SK-N-DZ (cell line): ENCODE results near the gene COX7A2L. TPM values are rescaled to one million over a fixed set of nuclear protein-coding genes. Genes with fewer than 3 reads are reported as not detected.
"Not testable (repeated sequence)": the region's sequence is repeated elsewhere in the genome, so short reads cannot be mapped to it uniquely, and the experiment has no call there.

Source experiments
- DNase-seq: peaks from one replicate; pipeline ENCODE4 v3.0.0-alpha.2; 2015; ENCODE audit warnings: low spot score
- polyA plus RNA-seq, 2 experiments: library from polyadenylated mRNA; depleted of rRNA; stranded (reverse); fragments of >200 nt; gene quantifications; 2 replicates each; pipeline ENCODE4 v1.2.3, GENCODE V29; 2014

The COX7A2L gene, protein sequence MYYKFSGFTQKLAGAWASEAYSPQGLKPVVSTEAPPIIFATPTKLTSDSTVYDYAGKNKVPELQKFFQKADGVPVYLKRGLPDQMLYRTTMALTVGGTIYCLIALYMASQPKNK
- polyA plus RNA-seq (2014; cell fraction: cytosol; rRNA removed) = 209 and 225 TPM in 2 replicates
- polyA plus RNA-seq (2014; cell fraction: nucleus; rRNA removed) = 111 and 136 TPM in 2 replicates

DNA sequence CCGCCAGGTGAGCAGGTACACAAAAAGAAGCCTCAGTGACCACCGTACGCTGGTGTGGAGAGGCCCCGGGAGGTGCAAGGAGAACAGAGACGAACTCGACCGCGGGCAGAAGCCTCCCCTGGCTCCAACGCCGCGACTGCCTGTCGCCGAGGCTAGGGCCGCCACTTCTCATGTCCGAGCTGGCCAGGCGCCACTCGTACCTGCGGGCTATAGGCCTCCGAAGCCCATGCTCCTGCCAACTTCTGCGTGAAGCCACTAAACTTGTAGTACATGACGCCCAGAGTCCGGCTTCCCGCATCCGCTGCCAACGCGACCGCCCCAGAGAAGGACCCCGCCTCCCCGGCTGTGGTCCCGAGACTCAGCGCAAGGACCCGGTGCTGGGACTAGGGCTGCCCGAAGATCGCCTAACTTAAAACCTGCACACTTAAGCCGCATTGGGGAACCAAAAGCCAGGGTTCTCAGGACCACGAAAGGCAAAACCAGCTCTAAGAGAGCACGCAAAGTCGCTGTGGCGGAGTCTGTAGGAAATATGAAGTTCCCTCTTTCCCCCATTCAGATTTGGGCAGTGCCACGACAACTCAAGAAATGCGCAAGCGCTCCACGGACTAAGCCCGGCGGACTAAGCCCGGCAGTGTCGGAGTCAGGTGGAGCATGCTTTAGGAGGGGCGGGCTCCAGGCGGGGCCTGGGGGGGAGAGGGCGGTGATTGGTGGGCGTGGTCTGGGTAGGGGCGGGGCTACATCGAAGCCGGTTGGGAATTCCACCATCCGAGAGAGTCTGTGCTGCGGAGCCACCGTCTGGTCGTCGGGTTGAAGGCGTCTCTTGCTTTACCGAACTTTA is at the start of gene COX7A2L:
Gene COX7A2L, minus strand, starts transcription at position 328 of the 838 bp plus-strand sequence. Its CDS starts 56 bp downstream, at position 272.
- DNase-seq = peak; percentile 97

GRCh38 chr2:42408009-42408408 is 47.0 kb upstream of the COX7A2L start:
- DNase-seq = no peak

DNA sequence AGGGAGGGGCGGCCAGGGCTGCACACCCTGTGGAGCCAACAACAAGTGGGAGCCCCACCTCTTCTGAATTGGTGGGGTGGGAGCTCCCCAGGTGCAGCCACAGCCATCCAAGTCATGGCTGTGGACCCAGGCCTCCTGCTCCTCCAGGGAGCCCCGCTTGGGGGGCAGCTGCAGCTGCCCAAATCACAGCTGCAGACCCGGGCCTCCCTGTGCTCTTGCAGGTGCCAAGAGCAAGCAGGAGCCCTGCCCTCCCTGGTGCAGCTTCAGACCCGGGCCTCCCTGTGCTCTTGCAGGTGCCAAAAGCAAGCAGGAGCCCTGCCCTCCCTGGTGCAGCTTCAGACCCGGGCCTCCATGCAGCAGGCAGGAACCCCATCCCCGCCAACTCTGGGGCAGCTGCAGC is 46.5 kb upstream of the COX7A2L start:
- no peak for DNase-seq

GRCh38 chr2:42404676-42405075 is 43.7 kb upstream of the COX7A2L start:
- no peak for DNase-seq

- DNase-seq = no peak
Observed at GRCh38 chr2:42401773-42402172, 40.8 kb upstream of the COX7A2L start.

GRCh38 chr2:42398052-42398451 is 37.0 kb upstream of the COX7A2L start:
- not testable (repeated sequence) for DNase-seq

DNA sequence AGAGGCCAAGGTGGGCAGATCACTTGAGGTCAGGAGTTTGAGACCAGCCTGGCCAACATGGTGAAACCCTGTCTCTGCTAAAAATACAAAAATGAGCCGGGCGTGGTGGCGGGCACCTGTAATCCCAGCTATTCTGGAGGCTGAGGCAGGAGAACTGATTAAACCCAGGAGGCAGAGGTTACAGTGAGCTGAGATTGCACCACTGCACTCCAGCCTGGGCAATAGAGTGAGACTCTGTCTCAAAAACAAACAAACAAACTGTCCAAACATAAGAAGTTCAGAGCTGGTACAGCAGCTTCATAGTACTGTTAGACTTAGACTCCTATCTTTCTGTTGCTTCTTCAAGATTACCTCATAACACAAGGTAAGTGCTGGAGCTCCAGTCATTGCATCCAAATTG is 32.3 kb upstream of the COX7A2L start:
- DNase-seq = not testable (repeated sequence)

- no peak for DNase-seq
Observed at GRCh38 chr2:42392191-42392590, 31.2 kb upstream of the COX7A2L start.

DNA sequence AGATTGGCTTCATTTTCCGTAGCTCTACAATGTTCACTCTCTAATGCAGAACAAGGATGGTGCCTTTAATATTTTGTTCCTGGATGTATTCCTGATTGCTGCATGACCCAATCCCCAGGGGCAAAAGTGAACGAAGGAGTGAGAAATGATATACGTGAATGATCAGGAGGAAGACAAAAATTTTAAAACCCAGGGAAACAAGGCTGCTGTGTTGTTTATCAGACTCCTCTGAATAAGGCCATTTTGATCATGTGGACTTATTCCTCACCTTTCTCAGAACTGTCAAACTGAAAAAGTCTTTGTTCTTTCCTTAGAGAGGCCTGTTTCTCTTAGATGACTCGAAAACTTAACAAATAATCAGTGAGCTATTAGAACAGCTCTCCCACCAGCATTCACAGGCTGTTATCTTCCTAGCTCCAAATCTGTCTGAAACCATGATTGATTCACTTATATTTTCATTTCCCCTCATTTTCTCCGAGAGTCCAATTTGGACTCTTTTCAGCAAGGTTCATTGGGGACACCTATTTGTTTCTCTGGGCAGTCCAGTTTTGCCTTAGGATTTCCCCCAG is 29.5 kb upstream of the COX7A2L start:
- DNase-seq = no peak

GRCh38 chr2:42386682-42387081 is 25.7 kb upstream of the COX7A2L start:
- no peak for DNase-seq

DNA sequence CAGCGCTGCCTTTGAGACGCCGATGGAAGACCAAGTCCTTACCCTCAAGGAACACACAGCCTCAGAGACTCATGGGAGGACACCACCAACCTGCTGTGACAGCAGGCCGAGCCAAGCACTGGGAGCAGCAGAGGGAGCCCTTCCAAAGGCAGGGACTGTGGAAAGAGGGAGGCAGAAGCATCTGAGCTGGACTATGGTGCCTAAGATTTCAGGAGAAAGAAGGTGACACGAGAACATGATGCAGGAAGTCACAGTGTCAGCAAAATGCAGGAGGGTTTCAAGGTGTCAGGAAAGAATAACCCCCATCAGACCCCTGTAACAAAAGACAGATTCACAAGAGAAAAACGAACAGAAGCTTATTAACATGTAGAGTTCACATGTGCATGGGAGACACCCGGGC is 24.2 kb upstream of the COX7A2L start:
- peak; percentile 57 for DNase-seq

GRCh38 chr2:42383855-42384530 is 23.0 kb upstream of the COX7A2L start:
- no peak for DNase-seq

- DNase-seq = no peak
Observed at GRCh38 chr2:42382144-42382543, 21.1 kb upstream of the COX7A2L start.

DNA sequence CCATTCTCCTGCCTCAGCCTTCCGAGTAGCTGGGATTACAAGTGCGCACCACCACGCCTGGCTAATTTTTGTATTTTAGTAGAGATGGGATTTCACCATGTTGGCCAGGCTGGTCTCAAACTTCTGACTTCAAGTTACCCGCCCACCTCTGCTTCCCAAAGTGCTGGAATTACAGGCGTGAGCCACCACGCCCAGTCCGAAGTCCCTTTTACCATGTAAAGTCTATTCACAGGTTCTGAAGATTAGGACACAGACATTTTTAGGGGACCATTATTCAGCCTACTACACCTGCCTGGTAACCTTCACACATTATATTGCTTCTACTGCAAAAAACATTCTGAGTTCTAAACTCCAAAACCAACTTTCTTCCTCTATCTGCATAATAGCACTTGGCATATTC is 19.0 kb upstream of the COX7A2L start:
- DNase-seq = not testable (repeated sequence)

DNA sequence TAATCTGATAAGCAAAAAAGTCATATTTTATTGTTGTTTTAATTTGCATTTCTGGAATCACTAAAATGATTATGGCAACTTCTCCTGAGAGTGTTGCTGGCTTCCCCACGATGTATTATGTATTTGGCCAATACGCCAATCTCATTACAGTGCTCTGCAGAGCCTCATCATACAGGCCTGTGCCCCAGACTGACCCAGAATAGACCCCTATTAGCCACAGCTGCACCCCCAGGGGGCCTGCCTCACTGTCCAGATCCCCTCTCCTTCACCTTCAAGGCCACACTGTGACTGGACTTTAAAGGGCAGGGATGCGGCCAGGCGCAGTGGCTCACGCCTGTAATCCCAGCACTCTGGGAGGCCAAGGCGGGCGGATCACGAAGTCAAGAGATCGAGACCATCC is 17.4 kb upstream of the COX7A2L start:
- DNase-seq = no peak

DNA sequence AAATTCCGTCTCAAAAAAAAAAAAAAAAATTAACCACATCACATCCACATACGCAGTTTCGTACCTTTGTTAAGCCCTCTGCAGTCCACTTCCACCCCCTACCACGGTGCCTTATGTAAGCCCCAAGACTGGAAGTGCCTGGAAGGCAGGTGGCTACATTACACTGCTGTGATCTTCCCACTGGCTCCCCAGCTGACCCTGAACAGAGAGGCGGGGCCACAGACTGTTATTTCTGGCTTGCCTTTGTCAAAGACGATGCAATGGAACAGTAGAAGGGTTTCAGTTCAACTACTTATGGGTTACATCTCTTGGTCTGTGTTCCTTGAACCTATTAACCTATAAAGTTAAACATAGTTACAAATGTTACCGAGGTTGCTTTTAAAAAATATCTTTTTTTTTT is 15.7 kb upstream of the COX7A2L start:
- no peak for DNase-seq

DNA sequence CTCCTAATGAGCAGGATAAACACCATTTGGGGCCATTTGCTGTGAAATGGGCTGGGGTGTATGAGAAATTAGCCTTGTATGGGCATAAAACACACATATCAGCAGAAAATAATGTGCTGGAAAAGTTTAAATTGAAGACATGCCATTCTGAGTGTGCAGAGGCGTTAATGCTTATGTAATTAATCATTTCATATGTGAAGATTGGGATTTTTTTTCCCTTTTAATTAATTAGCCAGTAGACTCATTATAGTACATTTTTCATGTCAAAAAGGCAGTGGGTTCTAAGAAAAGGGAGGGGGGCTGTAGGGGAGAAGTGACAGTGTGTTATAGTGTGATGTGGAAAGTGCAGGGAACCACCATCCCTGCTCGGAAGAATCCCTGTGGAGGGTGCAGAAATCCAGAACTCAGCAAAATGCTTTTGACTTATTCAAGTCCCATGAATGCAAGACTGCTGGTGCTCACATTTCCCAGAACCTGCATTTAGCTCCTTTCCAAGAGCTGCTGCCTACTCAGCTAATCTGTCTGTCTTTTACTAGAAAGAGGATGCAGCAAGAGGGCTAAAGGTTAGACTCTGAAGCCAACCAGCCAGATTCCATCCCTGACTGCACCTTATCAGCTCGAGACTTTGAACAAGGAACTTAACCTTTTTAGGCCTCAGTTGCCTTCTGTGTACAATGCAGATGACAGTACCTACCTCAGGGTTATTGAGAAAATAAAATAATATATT is 11.6 kb upstream of the COX7A2L start:
- peak; percentile 26 for DNase-seq

DNA sequence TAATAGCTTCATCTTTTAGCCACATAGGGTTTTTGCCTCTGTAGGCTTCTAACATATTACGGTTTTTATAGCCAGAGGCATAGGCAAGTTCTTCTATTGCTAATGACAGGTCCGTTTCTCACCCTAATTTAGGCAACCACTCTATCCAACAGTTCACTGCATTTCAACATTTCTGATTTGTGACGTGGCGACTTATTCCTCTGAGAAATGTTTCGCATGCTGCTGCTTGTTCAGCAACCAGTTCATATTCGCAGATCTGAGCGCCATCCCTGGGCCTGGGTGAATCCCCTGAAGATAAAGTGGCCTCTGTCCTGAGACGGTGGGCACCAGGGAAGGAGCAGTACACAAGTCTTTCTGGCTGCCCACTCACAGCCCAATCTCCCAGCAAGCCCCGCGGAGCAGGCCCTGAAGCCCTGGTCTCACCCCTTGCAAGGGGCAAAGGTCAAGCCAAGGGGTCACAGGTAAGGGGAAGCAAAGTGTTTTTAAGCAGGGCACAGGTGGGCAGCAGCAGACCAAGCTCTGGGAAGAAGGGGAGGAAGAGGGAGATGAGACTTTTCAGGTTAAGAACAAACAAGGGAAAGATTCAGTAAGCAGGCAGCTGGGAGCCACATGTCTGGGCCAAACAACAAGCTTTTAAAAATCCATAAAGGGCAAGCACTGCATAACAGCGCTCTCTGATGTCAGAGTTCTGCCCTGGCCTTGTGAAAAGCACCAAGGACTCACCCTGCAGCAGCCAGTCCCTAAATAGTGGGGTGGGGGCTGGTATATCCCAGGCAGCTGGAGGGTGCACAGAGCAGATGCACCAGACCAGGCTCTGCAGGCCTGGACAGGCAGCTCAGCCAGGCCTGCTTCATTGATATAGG is 10.8 kb upstream of the COX7A2L start:
- DNase-seq = peak; percentile 86

DNA sequence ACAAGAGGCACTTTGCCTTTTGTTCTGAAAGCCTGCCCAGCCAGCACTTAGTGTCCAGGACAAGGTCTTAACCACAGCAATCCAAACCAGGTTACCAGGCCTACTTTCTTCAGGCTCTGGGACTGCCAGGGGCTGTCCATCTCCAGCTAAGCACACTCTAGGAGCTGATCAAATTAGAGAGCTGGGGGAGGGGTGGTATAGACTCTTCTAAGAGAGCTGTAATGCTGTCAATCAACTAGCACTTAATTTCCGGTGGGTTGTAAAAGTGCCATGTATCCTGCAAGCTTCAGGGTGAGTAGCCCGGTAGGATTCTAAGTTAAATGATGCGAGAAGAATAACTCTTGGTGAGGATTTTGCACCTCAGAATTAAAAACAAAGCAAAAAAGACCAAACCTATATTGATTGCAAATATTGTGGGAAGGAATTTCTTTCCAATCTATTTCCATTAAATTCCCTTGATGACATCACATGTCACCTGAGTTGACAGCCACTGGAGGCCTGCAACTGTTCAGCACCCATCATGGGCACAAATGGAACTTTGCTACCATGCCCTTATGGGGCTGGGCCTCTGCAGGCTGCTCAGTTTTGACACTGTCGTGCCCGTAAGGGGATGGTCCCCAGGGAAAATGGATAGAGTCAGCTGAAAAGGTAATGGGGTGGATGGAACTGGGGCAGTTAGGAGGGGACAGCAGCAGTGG is 8.7 kb upstream of the COX7A2L start:
- peak; percentile 82 for DNase-seq
